Ectodermal cell (in vitro differentiated cells): ENCODE results near the gene PPP1CB.
"Not testable (repeated sequence)": the region's sequence is repeated elsewhere in the genome, so short reads cannot be mapped to it uniquely, and the experiment has no call there.

Experiments used
- H3K27ac ChIP-seq: 2 replicates; pipeline ENCODE4 v1.7.0; 2013; ENCODE audit warnings: mild to moderate bottlenecking, low read depth, low read length; ENCODE audit not compliant: insufficient read depth, poor library complexity, severe bottlenecking
- H3K27me3 ChIP-seq: 2 replicates; pipeline ENCODE4 v1.7.0; 2013; ENCODE audit warnings: mild to moderate bottlenecking, low read length; ENCODE audit not compliant: insufficient read depth, control insufficient read depth, poor library complexity, severe bottlenecking
- H3K36me3 ChIP-seq: one replicate; pipeline ENCODE4 v1.7.0; 2013; ENCODE audit warnings: low read length; ENCODE audit not compliant: control insufficient read depth, insufficient read depth
- H3K4me1 ChIP-seq: one replicate; pipeline ENCODE4 v1.7.0; 2013; ENCODE audit warnings: low read length; ENCODE audit not compliant: control insufficient read depth, insufficient read depth
- H3K4me3 ChIP-seq: 2 replicates; pipeline ENCODE4 v1.7.0; 2013; ENCODE audit warnings: low read depth, low read length, control low read depth; ENCODE audit not compliant: insufficient read depth
- H3K9me3 ChIP-seq: 2 replicates; pipeline ENCODE4 v1.7.0; 2013; ENCODE audit warnings: mild to moderate bottlenecking, low read length, moderate library complexity; ENCODE audit not compliant: control insufficient read depth
- WGBS, 2 experiments: methylation state at CpG; one replicate each; pipeline ENCODE4 v1.1.7; 2013; ENCODE audit warnings: missing lambda C conversion rate in 2 of 2; 5-methylcytosine and 5-hydroxymethylcytosine counted together

Gene PPP1CB

DNA sequence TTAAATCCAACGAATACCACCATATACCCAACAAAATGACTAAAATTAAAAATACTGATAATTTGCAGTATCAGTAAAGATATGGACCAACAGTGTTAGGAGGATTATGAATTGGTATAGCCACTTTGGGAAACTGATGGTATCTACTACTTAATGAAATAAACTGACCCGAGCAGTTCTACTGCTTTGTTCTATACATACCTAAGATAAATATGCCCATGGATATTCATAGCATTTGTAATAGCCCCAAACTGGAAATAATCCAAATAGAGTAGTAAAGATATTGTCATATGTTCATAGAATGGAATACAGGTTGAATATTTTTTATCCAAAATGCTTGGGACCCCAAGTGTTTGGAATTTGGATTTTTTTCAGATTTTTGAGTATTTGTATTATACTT is 20.7 kb downstream of the PPP1CB start:
- H3K27me3 ChIP-seq: no peaks in the 10 kb centered on the region
- no peaks in the 10 kb centered on the region for H3K9me3 ChIP-seq
- no CpG with 5 or more reads among the region's 2 CpGs for WGBS, 2 experiments
- no peak overlapping the region for H3K4me3 ChIP-seq
- H3K27ac ChIP-seq: no peak overlapping the region
- H3K36me3 ChIP-seq: no peaks in the 10 kb centered on the region
- H3K4me1 ChIP-seq: no peaks in the 10 kb centered on the region

DNA sequence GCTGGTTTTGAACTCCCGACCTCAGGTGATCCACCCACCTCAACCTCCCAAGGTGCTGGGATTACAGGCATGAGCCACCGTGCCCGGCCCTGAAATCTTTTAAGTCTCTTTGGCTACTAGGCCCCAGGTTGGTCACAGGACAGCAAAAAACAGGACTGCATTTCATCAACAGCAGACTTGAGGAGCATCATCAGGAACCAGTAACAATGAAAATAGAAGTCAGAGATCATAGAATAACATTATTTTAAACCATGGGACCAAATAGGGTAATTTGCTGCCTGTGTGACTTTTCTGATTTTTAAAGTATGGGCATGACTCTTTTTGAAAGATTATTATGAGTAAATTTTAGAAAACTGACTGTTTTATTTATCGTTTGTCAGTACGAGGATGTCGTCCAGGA is 24.8 kb downstream of the PPP1CB start:
- Histone ChIP-seq H3K36me3 (peaks cover 12% of the 10 kb centered on the region), H3K4me1 (no peaks in the 10 kb centered on the region), H3K4me3 (no peak overlapping the region), H3K27ac (no peak overlapping the region), H3K27me3 (no peaks in the 10 kb centered on the region), H3K9me3 (no peaks in the 10 kb centered on the region)
- 95 to 97% methylated on average over 6 of the region's 6 CpGs for WGBS, 2 experiments

DNA sequence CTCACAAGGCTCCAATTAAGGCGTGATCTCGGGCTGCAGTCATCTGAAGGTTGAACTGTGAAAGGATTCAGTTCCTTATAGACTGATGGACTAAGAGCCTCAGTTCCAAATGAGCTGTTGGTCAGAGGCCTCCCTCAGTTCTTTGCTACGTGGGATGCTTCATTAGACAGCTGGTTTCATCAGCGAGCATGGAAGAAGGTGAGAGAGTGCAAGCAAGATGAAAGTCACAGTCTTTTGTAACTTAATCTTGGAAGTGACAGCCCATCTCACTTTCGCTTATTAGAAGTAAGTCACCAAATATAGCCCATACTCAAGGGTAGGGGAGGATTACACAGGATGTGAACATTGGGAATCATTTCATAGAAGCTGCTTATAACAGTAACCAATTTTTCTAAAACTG is 26.8 kb downstream of the PPP1CB start:
- Histone ChIP-seq H3K4me1 (no peaks in the 10 kb centered on the region), H3K36me3 (peaks cover 23% of the 10 kb centered on the region), H3K27me3 (no peaks in the 10 kb centered on the region), H3K27ac (no peak overlapping the region), H3K9me3 (no peaks in the 10 kb centered on the region), H3K4me3 (no peak overlapping the region)
- WGBS, 2 experiments: 92 to 94% methylated on average over 4 to 5 of the region's 5 CpGs

DNA sequence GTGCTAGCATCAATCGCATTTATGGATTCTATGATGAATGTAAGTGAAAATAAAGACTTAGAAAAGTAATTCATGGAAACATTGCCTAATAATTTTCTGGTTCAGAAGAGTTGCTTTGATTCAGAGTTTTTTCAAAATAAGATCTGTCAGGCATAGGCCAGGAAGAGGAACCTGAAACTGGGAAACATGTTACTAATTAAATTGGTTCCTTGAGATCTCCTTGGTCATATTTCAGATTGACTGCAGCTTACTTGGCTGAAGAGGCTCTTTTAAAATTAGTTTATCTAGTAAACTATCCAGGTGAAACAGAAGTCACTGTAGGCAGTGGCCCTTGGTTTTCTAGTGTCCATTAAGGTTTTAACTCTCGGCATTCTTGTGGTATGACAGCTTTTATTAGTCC is 27.4 kb downstream of the PPP1CB start:
- Histone ChIP-seq H3K27me3 (no peaks in the 10 kb centered on the region), H3K27ac (no peak overlapping the region), H3K4me3 (no peak overlapping the region), H3K36me3 (peaks cover 29% of the 10 kb centered on the region), H3K9me3 (no peaks in the 10 kb centered on the region), H3K4me1 (no peaks in the 10 kb centered on the region)
- 98 to 100% methylated on average over 2 of the region's 2 CpGs for WGBS, 2 experiments

DNA sequence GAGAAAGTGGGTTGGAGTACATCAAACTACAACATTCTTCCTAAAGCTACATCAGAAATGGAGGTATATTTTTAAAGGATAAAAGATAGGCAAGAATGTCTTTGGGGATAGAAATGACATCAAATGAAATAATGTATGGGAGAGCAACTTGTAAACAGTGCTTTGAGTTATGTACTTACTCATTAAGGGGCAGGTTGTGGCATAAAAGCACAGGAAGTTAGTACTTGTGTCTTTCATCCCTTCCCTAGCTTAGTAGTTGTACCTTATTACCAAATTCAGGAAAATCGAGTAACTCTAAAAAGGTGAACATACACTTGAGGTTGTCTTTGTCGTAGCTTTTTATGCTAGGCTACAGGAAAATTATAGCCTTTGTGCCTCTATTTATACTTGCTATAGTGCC is 28.9 kb downstream of the PPP1CB start:
- Histone ChIP-seq H3K27ac (no peak overlapping the region), H3K9me3 (no peaks in the 10 kb centered on the region), H3K36me3 (peaks cover 38% of the 10 kb centered on the region), H3K27me3 (no peaks in the 10 kb centered on the region), H3K4me1 (no peaks in the 10 kb centered on the region), H3K4me3 (no peak overlapping the region)
- 90 to 100% methylated on average over 2 of the region's 2 CpGs for WGBS, 2 experiments

DNA sequence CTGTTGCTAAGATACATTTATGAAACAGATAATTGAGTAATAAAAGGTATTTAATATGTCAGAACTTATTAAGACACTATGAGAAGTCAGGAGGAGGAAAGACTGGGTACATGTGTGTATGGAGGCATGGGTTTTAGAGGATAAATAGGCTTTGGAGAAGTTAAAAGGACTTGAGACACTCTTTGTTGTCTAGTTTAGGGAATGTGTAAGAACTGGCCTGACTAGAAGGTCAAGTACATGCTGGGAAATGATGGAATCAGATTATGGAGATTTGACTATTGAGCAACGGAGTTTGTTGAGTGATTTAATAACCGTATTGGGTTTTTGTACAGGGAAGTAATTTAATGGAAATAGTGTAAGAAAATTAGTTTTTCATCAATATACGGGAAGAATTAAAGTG is 30.8 kb downstream of the PPP1CB start:
- Histone ChIP-seq H3K4me1 (no peaks in the 10 kb centered on the region), H3K9me3 (no peaks in the 10 kb centered on the region), H3K36me3 (peaks cover 47% of the 10 kb centered on the region), H3K27ac (no peak overlapping the region), H3K27me3 (no peaks in the 10 kb centered on the region), H3K4me3 (no peak overlapping the region)
- WGBS, 2 experiments: 76 to 84% methylated on average over 3 of the region's 3 CpGs

DNA sequence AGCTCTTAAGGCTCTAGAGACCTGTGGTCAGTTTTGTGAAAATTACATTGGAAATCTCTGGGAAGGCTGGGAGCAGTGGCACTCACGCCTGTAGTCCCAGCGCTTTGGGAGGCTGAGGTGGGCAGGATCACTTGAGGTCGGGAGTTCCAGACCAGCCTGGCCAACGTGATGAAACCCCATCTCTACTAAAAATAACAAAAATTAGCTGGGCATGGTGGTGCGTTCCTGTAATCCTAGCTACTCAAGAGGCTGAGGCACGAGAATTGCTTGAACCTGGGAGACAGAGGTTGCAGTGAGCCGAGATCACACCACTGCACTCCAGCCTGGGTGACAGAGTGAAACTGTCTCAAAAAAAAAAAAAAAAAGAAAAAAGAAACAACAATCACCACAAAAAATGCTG is 32.9 kb downstream of the PPP1CB start:
- peaks cover 57% of the 10 kb centered on the region for H3K36me3 ChIP-seq
- H3K4me1 ChIP-seq, H3K4me3 ChIP-seq, H3K27me3 ChIP-seq, H3K9me3 ChIP-seq, H3K27ac ChIP-seq: not testable (repeated sequence)
- WGBS, 2 experiments: 93 to 95% methylated on average over 7 of the region's 7 CpGs

DNA sequence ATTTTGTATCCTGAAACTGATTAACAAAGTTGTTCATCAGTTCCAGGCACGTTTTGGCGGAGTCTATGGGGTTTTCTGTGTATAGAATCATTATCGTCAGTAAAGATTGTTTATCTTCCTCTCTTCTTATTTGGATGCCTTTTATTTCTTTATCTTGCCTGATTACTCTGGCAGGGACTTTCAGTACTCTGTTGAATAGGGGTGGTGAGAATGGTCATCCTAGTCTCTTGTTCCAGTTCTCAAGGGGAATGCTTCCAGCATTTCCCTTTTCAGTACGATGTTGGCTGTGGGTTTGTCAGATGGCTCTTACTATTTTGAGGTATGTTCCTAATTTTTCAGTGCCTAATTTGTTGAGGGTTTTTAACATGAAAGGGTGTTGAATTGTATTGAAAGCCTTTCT is 45.0 kb downstream of the PPP1CB start:
- 96% methylated on average over 4 of the region's 4 CpGs for WGBS, 2 experiments
- Histone ChIP-seq H3K36me3 (peaks cover 14% of the 10 kb centered on the region), H3K4me3 (no peak overlapping the region), H3K27me3 (no peaks in the 10 kb centered on the region), H3K27ac (no peak overlapping the region), H3K4me1 (no peaks in the 10 kb centered on the region), H3K9me3 (no peaks in the 10 kb centered on the region)

DNA sequence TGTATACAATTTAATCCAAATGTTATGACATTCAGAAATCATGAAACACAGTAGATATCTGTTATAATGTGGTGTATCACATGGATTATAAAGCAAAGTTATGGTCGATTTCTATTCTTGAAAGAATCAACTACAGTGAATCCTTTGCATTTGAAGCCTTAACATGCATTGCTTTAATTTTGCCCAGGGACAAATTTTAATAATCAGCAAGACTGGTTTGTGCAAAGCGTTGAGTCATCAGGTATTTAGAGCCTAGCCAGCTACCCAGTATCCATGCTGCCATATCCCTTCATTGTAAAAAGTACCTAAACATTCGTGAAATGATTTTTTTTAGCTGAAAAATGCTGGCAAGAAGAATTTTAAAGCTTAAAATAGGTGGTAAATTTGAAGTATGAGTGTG is 50.1 kb downstream of the PPP1CB start:
- Histone ChIP-seq H3K9me3 (no peaks in the 10 kb centered on the region), H3K4me3 (no peak overlapping the region), H3K27me3 (no peaks in the 10 kb centered on the region), H3K27ac (no peak overlapping the region), H3K4me1 (no peaks in the 10 kb centered on the region), H3K36me3 (no peaks in the 10 kb centered on the region)
- WGBS, 2 experiments: 87 to 94% methylated on average over 3 of the region's 3 CpGs

DNA sequence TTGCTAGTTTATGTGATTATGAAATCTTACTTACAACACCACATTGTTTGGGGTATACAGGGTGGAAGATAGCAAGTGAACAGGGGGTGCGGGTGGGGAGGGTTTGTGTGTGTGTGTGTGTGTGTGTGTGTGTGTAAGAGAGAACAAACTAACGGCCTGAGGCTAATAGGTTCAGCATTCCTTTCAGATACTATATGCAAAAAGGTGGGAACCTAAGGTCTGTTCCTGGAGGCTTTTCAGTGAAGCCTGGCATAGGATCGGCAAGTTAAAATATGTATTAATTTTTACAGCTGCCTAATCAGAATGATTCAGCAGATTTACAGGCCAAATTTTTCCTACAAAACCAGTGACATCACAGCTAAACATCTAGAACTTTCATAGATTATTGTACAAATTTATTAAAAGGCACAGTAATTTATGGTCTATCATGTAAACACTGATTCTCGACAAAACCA is 51.4 kb downstream of the PPP1CB start:
- 89 to 99% methylated on average over 2 to 4 of the region's 4 CpGs for WGBS, 2 experiments
- Histone ChIP-seq H3K4me1 (no peaks in the 10 kb centered on the region), H3K4me3 (no peak overlapping the region), H3K9me3 (no peaks in the 10 kb centered on the region), H3K36me3 (no peaks in the 10 kb centered on the region), H3K27ac (no peak overlapping the region), H3K27me3 (no peaks in the 10 kb centered on the region)

DNA sequence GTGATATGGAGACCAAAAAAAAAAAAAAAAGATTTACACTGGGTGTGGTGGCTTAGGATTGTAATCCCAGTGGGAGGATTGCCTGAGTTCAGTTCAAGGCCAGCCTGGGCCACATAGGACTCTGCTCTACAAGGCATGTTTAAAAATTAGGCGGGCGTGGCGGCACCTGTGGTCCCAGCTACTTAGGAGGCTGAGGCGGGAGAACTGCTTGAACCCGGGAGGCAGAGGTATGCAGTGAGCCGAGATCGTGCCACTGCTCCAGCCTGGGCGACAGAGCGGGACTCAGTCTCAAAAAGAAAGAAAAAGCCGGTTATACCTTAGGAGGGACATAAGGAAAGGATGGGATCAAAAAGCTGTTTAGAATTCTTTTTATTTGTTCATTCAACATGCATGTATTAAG is 58.3 kb downstream of the PPP1CB start:
- no peak overlapping the region for H3K27ac ChIP-seq
- WGBS, 2 experiments: 78 to 81% methylated on average over 10 of the region's 10 CpGs
- H3K4me3 ChIP-seq: no peak overlapping the region
- no peaks in the 10 kb centered on the region for H3K36me3 ChIP-seq
- no peaks in the 10 kb centered on the region for H3K4me1 ChIP-seq
- peaks cover 13% of the 10 kb centered on the region for H3K27me3 ChIP-seq
- H3K9me3 ChIP-seq: no peaks in the 10 kb centered on the region
